ENCODE data around the gene EXD3.
A peak's percentile ranks its signal among the peaks of the same experiment; 100 is the strongest.

Gene EXD3

DNA sequence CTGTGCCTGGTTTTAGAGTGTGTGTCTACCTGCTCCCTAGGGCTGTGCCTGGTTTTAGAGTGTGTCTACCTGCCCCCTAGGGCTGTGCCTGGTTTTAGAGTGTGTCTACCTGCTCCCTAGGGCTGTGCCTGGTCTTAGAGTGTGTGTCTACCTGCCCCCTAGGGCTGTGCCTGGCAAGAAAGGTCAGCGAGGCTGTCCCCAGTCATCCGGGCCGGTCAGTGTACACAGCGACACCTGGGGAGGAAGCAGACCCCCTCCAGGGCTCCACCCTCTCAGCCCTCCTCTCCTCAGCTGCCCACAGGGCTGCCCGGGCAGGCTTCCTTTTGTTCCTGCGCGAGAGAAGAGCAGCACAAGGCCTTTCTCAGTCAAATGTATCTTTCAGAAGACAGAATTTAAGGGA, 125.0 kb downstream of the EXD3 start:
- Mint-ChIP-seq H3K36me3 (ENCODE audit: low read depth) (no peaks in the 10 kb centered on the region), H3K4me1 (peaks cover 40% of the 10 kb centered on the region), H3K27me3 (ENCODE audit: low read depth, poor library complexity) (peaks cover 50% of the 10 kb centered on the region), H3K27ac (no peak overlapping the region), H3K4me3 (no peak overlapping the region), H3K9me3 (peaks cover 13% of the 10 kb centered on the region)
- DNase-seq: no peak
- TF ChIP-seq, protein P1, sequence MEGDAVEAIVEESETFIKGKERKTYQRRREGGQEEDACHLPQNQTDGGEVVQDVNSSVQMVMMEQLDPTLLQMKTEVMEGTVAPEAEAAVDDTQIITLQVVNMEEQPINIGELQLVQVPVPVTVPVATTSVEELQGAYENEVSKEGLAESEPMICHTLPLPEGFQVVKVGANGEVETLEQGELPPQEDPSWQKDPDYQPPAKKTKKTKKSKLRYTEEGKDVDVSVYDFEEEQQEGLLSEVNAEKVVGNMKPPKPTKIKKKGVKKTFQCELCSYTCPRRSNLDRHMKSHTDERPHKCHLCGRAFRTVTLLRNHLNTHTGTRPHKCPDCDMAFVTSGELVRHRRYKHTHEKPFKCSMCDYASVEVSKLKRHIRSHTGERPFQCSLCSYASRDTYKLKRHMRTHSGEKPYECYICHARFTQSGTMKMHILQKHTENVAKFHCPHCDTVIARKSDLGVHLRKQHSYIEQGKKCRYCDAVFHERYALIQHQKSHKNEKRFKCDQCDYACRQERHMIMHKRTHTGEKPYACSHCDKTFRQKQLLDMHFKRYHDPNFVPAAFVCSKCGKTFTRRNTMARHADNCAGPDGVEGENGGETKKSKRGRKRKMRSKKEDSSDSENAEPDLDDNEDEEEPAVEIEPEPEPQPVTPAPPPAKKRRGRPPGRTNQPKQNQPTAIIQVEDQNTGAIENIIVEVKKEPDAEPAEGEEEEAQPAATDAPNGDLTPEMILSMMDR (IDR thresholded peaks at IDR 0.05): no peak

DNA sequence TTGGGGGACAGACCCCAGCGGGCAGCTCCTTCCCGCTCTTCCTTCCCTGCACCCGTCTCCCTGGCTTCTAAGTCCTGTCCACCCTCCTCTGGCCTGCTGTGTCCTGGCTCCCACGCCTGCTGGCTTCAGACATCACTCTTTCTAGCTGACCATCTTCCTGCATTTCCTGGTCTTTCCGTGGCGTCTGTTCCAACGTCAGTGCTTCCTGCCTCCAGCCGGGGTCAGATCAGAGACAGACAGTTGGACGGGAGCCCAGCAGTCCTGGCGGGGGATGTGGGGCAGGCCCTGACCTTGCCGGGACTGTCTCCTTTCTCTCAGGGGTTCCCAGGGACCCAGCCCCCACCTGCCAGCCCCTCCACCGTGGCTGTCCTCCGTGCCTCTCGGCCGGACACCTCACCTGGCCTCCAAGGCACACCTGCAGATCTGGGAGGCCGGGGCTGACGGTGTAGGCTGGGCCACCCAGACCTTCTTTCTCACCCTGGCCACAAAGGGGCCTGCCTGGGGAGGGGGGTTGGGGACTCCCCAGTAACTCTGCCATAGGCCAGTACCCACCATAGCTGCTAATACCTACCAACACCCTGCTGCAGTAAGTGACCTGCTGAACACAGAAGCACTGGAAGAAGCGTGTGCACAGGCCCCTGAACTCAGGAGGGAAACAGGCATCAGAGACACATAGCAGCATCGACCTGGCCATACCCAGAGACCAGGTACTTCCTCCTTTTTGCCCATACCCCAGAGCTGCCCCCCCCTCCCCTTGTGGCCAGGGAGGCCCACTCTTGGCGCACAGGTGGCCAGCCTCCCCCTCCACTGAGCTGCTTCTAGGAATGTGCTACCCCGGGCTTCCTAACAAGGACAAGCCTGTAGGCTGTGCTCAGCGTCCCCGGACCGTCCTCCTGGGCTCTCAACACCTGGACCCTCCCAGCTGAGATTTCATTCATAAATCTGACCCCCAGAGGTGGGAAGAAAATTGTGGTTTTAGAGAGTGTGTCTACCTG, 126.0 kb downstream of the EXD3 start:
- peak; percentile 14 for DNase-seq
- TF ChIP-seq, protein P1 (IDR thresholded peaks at IDR 0.05): no peak
- Mint-ChIP-seq H3K9me3 (peaks cover 13% of the 10 kb centered on the region), H3K27ac (no peak overlapping the region), H3K4me3 (peak overlapping the region; percentile 79), H3K27me3 (ENCODE audit: low read depth, poor library complexity) (peaks cover 57% of the 10 kb centered on the region), H3K4me1 (peaks cover 38% of the 10 kb centered on the region), H3K36me3 (ENCODE audit: low read depth) (no peaks in the 10 kb centered on the region)

DNA sequence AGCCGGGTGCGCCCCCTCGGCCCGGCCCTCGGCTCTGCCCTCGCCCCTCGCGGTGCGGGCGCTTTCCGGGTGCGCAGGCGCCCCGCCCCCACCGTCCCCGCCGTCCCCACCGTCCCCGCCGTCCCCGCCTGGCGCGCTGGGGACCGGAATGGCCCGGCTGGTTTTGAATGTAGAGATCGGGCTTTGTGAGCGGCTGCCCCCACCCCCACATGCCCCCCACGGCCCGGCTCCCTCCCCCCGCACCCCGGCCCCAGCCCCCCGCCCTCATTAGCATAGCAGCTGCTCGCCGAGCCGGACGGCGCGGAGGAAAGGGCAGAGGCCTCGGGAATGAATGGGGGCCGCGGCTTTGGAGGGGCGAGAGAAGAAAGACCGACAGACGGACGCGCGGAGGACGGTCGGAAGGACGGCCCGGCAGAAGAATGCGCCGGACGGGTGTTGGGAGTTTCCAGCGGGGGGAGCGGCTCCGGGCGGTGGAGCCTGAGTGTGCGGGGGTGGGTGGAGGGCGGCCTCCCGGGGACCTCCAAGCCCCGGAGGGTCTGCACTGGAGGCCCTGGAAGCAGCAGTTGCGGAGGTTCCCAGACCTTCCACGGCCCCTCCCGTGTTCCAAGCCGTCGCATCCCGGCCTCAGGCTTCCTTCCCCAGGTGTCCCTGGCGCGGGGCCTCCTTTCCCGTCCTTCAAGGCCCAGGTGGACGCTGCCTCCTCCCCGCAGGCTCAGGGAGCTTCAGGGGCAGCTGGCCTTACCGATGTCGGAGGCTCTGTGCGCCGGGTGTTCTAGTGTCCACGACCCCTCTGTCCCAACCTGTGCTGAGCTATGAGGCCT, 126.9 kb downstream of the EXD3 start:
- Mint-ChIP-seq H3K36me3 (ENCODE audit: low read depth) (no peaks in the 10 kb centered on the region), H3K27ac (no peak overlapping the region), H3K4me3 (peak overlapping the region; percentile 79), H3K4me1 (peaks cover 38% of the 10 kb centered on the region), H3K27me3 (ENCODE audit: low read depth, poor library complexity) (peaks cover 57% of the 10 kb centered on the region), H3K9me3 (peaks cover 13% of the 10 kb centered on the region)
- TF ChIP-seq, protein P1 (IDR thresholded peaks at IDR 0.05): no peak
- peak; percentile 52 for DNase-seq

DNA sequence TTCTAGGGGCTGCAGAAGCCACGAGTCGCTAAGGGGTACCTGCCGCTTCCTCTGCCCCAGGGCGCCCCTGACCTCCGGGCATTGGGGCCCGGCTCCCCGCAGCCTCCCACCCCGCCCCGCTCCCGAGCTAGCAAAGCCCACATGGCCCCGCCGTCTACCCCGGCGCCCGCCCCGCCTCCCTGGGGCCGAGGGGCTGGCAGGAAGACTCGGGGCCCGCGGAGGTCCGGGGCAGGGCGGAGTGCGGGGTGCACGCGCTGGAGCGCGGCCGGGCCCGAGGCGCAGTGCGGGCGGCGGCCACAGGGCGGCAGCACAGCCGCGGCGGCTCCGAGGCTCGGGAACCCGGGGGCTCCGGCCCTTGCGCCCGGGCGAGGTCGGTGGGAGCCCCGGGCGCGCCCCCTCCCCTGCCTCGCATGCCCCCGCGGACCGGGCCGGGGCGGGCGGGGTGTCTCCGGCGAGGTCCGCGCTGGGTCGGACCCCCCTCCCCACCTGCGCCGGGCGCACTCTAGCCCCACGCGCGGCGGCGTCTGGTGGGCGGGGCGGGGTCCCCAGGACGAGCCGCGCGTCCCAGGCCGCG, 127.6 kb downstream of the EXD3 start:
- no peaks in the 10 kb centered on the region for H3K36me3 Mint-ChIP-seq (ENCODE audit: low read depth)
- H3K9me3 Mint-ChIP-seq: peaks cover 13% of the 10 kb centered on the region
- TF ChIP-seq, protein P1 (IDR thresholded peaks at IDR 0.05): no peak
- H3K27ac Mint-ChIP-seq: no peak overlapping the region
- H3K4me1 Mint-ChIP-seq: peaks cover 33% of the 10 kb centered on the region
- peak; percentile 78 for DNase-seq
- peaks cover 57% of the 10 kb centered on the region for H3K27me3 Mint-ChIP-seq (ENCODE audit: low read depth, poor library complexity)
- no peak overlapping the region for H3K4me3 Mint-ChIP-seq

DNA sequence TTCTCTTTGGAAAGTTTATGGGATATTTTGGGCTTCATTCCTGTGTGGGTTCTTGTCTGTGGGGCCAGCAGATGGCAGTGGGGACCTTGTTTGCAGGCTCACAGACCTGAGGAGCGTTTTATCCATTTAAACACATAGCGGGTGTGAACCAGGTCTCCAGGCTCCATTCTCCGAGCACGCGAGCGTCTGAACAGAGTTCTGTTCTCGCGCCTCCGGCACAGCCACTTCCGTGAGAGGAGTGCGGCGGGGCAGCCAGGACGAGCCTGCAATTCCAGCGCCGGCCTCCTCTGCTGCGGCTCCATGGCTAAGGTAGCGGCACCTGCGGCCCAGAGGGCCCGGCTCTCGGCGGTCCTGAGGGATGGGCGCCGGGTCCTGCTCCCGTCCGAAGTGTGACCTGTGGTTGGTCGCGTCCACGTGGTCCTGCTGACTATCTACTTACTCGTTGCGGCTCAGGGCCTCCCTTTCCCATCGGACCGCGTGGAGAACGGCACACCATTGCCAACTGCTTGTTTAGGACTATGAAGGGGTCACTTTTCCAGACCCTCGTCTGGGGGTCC, 128.2 kb downstream of the EXD3 start:
- peak; percentile 20 for DNase-seq
- TF ChIP-seq, protein P1 (IDR thresholded peaks at IDR 0.05): no peak
- peaks cover 13% of the 10 kb centered on the region for H3K9me3 Mint-ChIP-seq
- no peak overlapping the region for H3K27ac Mint-ChIP-seq
- H3K4me3 Mint-ChIP-seq: peak overlapping the region; percentile 52
- H3K4me1 Mint-ChIP-seq: peaks cover 28% of the 10 kb centered on the region
- no peaks in the 10 kb centered on the region for H3K36me3 Mint-ChIP-seq (ENCODE audit: low read depth)
- H3K27me3 Mint-ChIP-seq (ENCODE audit: low read depth, poor library complexity): peaks cover 54% of the 10 kb centered on the region
